ENCODE data around the gene MORN1. TPM values are rescaled to one million over a fixed set of nuclear protein-coding genes. Genes with fewer than 3 reads are reported as not detected.

The MORN1 gene
- total RNA-seq, 4 donors from 2014 or later, result 7.0 to 9.8 (median 8.0) TPM

GRCh38 chr1:2378441-2378851 lies 12.9 kb downstream of the MORN1 start:
- peaks cover 0 to 6% (median 0%) of the 10 kb centered on the region in 4 donors for H3K36me3 ChIP-seq
- no peaks in the 10 kb centered on the region for H3K27me3 ChIP-seq
- no peak overlapping the region for H3K4me3 ChIP-seq
- 87% methylated on average over 24 of the region's 24 CpGs for WGBS
- DNase-seq (ENCODE audit: extremely low spot score), result no peak
- no peak for TF ChIP-seq POLR2A (IDR thresholded peaks at IDR 0.05; ENCODE audit: low read depth)
- TF ChIP-seq, protein P1, sequence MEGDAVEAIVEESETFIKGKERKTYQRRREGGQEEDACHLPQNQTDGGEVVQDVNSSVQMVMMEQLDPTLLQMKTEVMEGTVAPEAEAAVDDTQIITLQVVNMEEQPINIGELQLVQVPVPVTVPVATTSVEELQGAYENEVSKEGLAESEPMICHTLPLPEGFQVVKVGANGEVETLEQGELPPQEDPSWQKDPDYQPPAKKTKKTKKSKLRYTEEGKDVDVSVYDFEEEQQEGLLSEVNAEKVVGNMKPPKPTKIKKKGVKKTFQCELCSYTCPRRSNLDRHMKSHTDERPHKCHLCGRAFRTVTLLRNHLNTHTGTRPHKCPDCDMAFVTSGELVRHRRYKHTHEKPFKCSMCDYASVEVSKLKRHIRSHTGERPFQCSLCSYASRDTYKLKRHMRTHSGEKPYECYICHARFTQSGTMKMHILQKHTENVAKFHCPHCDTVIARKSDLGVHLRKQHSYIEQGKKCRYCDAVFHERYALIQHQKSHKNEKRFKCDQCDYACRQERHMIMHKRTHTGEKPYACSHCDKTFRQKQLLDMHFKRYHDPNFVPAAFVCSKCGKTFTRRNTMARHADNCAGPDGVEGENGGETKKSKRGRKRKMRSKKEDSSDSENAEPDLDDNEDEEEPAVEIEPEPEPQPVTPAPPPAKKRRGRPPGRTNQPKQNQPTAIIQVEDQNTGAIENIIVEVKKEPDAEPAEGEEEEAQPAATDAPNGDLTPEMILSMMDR (IDR thresholded peaks at IDR 0.05), result no peak
- TF ChIP-seq POLR2AphosphoS5 (IDR thresholded peaks at IDR 0.05), result no peak
- no peak for TF ChIP-seq EP300 (IDR thresholded peaks at IDR 0.05)
- peaks cover 9 to 20% (median 15%) of the 10 kb centered on the region in 4 donors for H3K4me1 ChIP-seq
- H3K27ac ChIP-seq (replicated peaks in 1 of 4), result no peak overlapping the region
- intact Hi-C loops (cut with DNase I), result no loop called here
- no peaks in the 10 kb centered on the region for H3K9me3 ChIP-seq

DNA sequence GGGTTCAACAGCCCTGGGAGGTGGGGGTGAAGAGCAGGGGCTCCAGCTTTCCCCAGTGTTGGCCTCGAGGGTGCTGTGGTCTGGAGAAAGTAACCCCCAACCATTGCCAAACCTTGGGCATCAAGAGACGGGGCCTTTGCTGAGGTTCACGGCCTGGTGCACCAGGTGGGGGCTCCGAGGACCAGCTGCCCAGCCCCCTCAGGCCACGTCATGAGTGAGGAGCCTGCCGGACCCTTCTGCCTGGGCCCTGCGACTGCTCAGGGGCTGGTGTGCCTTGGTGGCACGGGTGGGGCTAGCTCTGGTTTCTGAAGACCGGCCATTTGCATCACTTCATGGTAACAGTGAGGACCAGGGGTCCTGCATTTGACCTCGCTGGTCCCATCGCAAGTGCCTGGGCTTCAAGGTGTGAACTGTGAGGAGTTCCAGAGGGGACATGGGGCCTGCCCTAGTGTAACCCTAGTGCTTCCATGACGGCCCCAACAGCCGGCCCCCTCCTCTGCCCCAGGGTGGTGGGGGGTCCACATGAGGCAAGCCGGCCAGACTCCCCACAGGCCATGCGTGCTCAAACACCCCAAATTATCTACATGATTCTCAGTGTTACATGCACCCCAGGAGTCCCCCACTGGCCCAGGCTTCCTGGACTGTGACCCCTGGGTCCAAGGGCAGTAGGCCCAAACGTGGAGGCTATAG lies 13.5 kb downstream of the MORN1 start:
- Histone ChIP-seq H3K4me1 (peaks cover 9 to 20% (median 15%) of the 10 kb centered on the region in 4 donors), H3K4me3 (no peak overlapping the region), H3K36me3 (peaks cover 0 to 6% (median 2%) of the 10 kb centered on the region in 4 donors), H3K9me3 (no peaks in the 10 kb centered on the region), H3K27me3 (no peaks in the 10 kb centered on the region), H3K27ac (replicated peaks in 1 of 4) (no peak overlapping the region)
- DNase-seq (ENCODE audit: extremely low spot score), result no peak
- 86% methylated on average over 9 of the region's 16 CpGs for WGBS
- TF ChIP-seq POLR2AphosphoS5 (IDR thresholded peaks at IDR 0.05) (no peak), EP300 (IDR thresholded peaks at IDR 0.05) (no peak), POLR2A (IDR thresholded peaks at IDR 0.05; ENCODE audit: low read depth) (no peak)
- TF ChIP-seq, protein P1 (IDR thresholded peaks at IDR 0.05), result no peak
- intact Hi-C loops (cut with DNase I), result no loop called here

DNA sequence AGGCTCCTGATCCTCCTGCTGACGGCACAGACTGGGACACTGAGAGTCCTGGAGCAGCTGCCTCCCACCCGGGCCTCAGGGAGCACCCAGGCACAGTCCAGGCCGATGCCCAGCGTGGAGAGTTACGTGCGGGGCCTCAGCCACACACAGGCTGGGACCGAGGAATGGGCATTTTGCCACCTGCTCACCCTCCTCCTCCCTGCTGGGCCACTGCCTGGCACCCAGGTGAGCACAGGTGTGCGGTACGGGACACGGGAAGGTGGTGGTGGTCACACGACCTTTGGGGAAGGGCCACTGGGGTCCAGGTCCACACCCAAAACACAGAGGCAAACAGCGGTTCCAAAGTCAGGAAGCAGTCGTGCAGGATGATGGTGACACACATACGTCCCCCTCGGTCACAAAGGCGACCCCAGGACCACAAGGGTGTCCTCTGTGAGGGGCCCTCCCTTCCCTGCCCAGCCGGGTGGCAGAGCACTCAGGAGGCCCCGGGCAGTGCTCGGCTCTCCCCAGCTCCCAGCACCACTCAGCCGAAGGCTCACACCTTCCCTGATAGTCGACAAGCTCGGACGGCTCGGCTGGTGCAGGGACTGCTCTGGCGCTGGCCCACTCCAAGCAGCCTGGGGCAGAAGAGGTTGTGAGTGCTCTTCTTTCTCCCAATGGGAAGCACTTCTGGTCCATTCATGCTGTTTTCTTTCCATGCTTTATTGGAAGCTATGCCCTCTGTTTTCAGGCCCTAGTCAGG lies 14.3 kb downstream of the MORN1 start:
- H3K27me3 ChIP-seq, result no peaks in the 10 kb centered on the region
- TF ChIP-seq POLR2A (IDR thresholded peaks at IDR 0.05; ENCODE audit: low read depth), result no peak
- TF ChIP-seq, protein P1 (IDR thresholded peaks at IDR 0.05), result no peak
- TF ChIP-seq POLR2AphosphoS5 (IDR thresholded peaks at IDR 0.05), result no peak
- TF ChIP-seq EP300 (IDR thresholded peaks at IDR 0.05), result no peak
- peaks cover 9 to 12% (median 12%) of the 10 kb centered on the region in 4 donors for H3K4me1 ChIP-seq
- DNase-seq (ENCODE audit: extremely low spot score), result no peak
- WGBS, result 86% methylated on average over 22 of the region's 25 CpGs
- intact Hi-C loops (cut with DNase I), result no loop called here
- H3K36me3 ChIP-seq, result peaks cover 0 to 12% (median 4%) of the 10 kb centered on the region in 4 donors
- H3K27ac ChIP-seq (replicated peaks in 1 of 4), result no peak overlapping the region
- H3K4me3 ChIP-seq, result no peak overlapping the region
- no peaks in the 10 kb centered on the region for H3K9me3 ChIP-seq

- intact Hi-C loops (cut with DNase I), result no loop called here
- 92% methylated on average over 6 of the region's 23 CpGs for WGBS
- no peak for DNase-seq (ENCODE audit: extremely low spot score)
Observed at GRCh38 chr1:2376261-2376741, 15.1 kb downstream of the MORN1 start.

More at GRCh38 chr1:2376261-2376741, 15.1 kb downstream of the MORN1 start:
- Histone ChIP-seq H3K4me1 (peaks cover 3 to 4% (median 4%) of the 10 kb centered on the region in 4 donors), H3K9me3 (no peaks in the 10 kb centered on the region), H3K36me3 (peaks cover 0 to 20% (median 6%) of the 10 kb centered on the region in 4 donors), H3K27ac (replicated peaks in 1 of 4) (no peak overlapping the region), H3K4me3 (no peak overlapping the region), H3K27me3 (no peaks in the 10 kb centered on the region)
- TF ChIP-seq POLR2A (IDR thresholded peaks at IDR 0.05; ENCODE audit: low read depth) (no peak), EP300 (IDR thresholded peaks at IDR 0.05) (no peak), POLR2AphosphoS5 (IDR thresholded peaks at IDR 0.05) (no peak)
- TF ChIP-seq, protein P1 (IDR thresholded peaks at IDR 0.05), result no peak

All from esophagus muscularis mucosa (tissue), 4 donors.